NCI-H1694 treated with DMSO at 0.1 percent for 48 hours (cell line): ENCODE data around the gene NOTCH1.
A peak's percentile ranks its signal among the peaks of the same experiment; 100 is the strongest.

Source experiments
- DNase-seq: peaks from one replicate; lab custom pipeline; 2025; lab: John Stamatoyannopoulos, UW

Gene NOTCH1

DNA sequence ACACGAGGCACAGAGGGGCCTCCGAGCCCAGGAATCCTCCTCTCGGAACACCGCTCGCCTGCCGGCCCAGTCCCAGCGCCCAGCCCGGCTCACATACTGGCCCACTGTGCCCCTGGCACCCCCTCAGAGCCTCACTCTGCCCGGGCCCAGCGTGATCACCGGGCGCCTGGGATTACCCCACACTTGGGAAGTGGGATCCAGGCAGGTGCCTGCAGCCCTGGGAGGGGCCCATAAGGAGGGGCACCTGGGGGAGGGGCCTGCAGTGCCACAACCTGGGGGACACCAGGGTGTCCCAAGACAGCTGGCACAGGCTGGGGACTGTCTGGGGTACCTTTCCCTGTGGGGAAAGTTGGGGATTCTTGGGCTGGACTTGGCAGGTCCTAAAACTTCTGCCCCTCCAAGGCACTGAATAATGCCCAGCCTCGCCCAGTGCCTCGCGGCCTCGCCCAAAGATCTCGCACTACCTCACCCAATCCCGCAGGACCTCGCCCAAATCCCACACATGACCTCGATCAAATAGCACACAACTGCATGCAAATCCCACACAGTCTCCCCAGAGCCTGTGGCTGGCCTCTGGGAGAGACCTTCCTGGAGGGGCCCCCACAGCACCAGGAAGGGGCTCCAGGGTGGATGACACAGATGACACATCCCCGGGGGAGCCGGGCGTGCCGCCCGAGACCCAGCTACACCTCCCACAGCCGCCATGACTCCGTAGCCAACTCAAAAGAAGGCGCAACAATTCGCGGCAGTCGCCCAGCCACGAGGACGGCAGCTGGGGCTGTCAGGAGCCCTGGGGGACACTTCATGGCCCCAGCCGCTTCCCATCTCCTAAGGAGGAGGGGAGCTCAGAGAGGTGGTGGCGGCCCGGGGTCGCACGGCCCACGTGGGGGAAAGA lies 13.7 kb downstream of the NOTCH1 start:
- DNase-seq, result no peak

DNA sequence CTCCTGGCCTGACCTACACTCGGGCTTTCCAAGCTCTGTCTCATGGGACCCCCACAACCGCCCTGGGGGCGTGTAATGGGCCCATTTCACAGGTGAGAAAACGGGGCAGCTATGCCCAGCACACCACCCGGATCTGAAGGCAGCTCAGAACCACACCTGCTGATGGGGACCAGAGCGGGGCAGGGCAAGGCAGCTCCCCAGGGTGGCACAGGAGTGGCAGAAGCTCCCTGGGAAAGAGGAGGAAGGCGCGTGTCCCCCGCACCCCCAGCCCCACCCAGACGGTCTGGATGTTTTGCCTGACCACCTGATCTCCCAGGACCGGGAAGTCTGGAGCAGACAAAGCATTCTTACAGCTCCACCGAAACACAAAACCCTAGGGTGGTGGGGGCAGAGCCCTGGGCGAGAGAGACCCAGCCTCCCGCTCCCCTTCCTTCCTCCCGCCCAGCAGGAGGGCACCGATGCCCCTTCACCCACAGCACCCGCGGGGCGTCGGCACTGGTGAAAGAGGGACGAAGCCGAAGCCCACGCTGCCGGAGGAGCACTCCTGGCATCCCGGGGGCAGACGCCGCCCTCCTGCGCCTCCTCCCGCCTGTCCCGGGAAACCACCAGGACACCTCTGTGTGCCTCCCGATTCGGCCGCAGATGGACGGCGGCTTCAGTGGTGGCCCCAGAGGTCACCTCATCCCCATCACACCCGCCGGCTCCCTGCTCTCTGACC lies 14.5 kb downstream of the NOTCH1 start:
- no peak for DNase-seq

DNA sequence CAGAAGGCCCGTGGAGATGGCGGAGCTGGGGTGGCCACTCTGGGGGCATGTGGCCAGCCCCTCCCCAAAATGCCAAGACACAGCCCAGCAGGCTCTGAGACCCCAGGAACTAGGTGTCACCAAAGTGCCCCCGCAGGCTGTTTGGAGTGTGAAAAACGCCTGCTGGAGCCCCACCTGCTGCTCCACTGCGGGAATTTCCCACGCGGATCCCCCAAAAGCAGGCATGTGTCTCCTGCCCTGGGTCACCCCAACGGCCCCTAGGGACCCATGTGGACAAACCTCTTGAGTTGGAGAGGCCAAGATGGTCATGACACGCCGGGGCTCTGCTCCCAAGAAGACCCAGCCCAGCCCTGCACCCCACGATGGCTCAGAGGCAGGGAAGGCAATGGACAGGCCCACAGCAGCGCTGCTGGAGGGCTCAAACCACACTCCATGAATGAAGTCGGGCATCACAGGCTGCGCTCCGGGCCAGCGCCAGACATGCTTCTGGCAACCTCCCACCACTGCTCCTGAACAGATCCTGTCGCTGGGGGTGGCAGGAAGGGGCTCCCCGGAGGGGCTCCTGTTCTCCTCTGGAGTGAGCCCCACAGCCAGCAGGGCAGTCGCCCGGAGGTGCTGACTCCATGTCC lies 15.3 kb downstream of the NOTCH1 start:
- DNase-seq, result no peak

- DNase-seq, result no peak
These were observed 16.1 kb downstream of the NOTCH1 start for GRCh38 chr9:136529516-136530460.

DNA sequence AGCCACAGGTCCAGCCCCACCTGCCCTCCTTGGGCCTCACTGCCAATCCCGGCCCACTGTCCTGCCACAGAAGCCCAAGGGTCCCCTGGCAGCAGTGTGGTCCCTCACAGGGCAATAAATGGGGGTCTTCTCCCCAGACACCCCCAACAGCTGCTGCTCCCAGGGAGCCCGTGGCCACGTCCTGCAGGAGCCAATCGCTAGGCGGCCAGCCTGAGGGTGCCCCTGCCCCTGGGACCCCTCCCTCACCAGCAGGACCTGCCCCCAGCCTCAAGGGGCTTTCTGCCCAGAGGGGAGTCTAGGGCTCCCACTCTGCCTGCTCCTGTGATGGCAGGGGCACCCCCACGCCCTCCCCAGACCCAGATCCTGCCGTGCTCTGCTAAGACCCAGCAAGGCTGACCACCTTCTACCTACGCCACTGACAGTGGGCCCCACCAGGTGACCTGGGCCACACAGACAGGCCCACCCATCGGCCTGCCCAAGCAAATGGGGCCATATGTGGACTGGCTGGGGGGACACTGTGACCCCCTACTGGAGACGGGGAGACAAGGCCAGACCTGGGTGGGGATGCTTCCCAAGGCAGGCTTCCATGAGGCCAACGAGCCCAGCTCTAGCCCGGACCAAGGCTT lies 17.0 kb downstream of the NOTCH1 start:
- no peak for DNase-seq

DNA sequence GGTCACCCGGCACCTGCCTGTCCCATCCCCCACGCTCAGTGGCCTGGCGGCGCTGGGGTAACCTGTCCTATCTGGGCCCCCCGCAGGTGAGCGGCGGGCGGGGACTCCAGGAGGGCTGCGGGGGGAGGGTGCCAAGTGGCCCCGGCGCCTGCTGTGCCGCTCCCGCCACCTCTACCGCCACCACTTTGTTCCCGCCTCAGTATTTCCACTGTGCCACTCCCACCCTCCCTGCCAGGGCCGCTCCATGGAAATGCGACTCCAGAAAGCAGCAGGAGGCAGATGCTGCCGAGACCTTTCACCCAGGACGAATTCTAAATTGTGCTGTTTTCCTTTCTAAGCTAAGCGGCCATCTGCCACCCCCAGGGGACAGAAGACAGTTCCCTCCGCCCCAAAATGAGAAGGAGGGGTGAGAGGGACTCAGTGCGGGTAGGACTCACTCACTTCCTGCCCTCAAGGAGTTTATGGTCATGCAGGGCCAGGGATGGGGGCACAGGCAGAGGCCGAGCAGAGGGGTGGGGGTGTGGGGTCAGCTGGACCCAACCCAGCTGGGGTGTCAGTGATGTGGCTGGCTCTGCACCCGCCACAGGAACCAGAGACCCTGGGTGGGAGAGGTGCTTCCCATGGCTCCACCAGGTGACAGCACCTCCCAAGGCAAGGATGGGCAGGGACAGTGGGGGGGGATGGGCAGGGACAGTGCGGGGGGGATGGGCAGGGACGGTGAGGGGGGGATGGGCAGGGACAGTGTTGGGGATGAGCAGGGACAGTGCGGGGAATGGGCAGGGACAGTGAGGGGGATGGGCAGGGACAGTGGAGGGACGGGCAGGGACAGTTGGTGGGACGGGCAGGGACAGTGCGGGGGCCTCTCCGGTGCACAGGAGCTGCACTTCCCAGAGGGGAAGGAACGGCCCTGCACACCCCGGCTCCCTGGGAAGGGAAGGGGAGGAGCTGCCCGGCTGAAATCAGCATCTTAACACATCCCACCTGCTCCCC lies 17.8 kb downstream of the NOTCH1 start:
- DNase-seq, result peak; percentile 84

GRCh38 chr9:136527131-136527530 lies 18.7 kb downstream of the NOTCH1 start:
- DNase-seq, result no peak

DNA sequence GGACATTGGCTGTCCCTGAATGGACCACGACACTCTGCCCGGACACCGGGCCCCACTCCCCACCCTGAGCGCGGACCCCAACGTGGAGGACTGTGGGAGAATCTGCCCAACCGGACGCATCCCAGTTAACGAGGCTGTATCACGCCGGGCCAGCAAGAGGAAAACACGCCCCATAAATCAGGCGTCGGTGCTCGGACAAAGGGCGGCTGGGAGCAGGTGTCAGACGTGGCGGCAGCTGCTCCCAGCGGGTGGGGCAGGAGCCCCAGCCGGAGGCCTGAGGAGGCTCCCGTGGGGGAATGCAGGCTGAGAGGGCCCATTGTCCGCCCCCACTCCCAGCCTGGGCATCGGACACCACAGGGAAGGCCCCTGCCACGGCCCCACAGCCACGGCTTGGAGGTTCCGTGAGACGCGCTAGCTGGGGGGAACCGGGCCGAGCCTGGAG lies 19.2 kb downstream of the NOTCH1 start:
- DNase-seq, result no peak

GRCh38 chr9:136525841-136526499 lies 19.9 kb downstream of the NOTCH1 start:
- DNase-seq, result no peak

- no peak for DNase-seq
These were observed 20.6 kb downstream of the NOTCH1 start for GRCh38 chr9:136525207-136525606.

DNA sequence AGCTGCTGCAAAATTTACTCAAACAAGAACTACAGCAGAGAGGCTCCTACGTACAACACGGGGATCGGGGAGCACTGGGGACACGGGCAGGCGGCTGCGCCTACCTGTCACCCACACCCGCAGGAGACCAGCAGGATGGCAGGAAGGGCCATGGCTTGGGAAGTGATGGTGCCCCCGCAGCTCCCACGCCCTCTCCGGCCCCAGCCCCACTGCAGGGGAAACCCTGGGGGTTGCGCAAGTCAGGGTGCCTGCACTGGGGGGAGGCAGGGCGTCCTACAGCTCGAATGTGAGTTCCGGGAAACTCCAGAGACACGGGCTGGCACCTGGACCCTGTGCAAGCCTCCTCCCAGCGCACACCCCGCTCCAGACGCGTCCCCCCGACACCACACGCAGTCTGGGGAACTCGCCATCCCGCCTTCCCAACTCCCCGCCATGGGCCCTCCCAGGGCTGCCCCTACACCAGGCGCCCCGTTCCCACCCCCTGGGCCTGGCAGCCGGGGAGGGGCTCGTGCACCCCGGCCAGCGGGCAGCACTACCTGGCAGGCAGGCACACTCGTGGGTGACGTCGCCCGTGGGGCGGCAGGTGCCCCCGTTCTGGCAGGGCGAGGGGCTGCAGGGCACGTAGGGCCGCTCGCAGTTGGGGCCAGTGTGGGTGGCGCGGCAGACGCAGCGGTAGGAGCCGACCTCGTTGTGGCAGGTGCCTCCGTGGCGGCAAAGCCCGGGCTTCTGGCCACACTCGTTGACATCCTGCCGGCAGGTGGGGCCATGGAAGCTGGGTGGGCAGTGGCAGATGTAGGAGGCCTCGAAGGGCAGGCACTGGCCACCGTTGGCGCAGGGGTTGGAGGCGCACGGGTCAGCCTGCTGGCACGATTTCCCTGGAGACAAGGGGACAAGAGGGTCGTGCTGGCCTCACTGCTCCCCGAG lies 23.3 kb downstream of the NOTCH1 start:
- DNase-seq, result no peak

GRCh38 chr9:136521537-136521936 lies 24.3 kb downstream of the NOTCH1 start:
- DNase-seq, result no peak

DNA sequence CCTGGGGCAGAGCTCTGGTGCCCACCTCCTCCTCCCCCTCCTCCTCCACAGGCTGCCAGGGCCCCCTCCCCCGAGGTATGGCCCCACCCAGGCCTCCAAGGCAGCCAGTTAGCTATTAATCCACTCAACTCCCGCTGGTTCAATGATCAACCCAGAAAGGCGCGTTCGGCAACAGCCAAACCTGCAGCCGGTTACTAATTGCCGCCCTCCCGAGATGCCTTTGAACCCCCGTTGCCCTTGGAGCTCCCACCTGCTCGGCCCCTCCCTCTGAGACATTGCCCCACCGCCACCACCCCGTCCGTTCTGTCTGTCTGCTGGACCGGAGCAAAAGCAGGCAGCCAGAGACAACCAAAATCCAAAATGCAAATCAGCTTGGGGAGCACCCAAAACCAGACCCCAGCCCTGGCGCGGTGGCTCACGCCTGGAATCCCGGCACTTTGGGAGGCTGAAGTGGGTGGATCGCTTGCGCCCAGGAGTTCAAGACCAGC lies 25.8 kb downstream of the NOTCH1 start:
- DNase-seq, result no peak

- DNase-seq, result no peak
These were observed 26.4 kb downstream of the NOTCH1 start for GRCh38 chr9:136519263-136520052.

DNA sequence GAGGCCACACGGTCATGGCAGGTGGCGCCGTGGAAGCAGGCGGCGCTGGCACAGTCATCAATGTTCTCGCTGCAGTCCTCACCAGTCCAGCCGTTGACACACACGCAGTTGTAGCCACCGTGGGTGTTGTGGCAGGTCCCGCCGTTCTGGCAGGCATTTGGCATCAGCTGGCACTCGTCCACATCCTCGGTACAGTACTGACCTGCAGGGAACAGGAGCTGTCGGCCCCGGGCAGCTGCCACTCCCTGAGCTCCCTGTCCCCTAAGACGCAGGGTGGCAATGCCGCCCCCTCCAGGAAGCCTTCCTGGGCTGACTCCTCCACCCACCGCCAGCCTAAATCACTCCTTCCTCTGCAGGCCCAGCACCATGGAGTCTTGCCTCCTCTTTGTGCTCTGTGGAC lies 27.2 kb downstream of the NOTCH1 start:
- no peak for DNase-seq

GRCh38 chr9:136517950-136518349 lies 27.9 kb downstream of the NOTCH1 start:
- no peak for DNase-seq

DNA sequence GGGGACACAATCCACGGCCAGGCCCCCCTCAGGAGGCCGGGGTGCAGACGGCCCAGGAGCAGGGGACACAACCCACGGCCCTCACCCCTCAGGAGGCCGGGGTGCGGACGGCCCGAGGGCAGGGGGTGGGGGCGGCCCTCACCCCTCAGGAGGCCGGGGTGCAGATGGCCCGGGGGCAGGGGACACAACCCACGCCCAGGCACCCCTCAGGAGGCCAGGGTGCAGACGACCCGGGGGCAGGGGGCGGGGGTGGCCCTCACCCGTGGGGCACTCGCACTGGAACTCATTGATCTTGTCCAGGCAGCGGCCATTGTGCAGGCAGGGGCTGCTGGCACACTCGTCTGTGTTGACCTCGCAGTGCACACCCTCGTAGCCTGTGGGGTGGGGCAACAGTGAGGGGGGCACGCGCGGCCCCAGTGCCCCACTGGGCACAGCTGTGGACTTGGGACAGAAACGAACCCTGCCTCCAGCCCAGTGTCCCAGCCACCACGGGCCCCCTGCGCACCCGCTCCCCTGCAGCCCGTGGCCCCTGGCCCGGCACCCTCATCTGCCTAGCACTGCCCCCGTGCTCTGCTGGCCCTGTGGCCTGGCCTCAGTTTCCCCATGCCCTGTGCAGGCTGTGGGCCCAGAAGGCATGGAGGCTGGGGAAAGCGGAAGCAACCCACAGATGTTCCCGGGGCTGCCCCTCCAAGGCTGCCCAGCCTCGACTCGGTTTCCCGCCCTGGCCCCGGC lies 28.7 kb downstream of the NOTCH1 start:
- no peak for DNase-seq
